GM21528 (cell line): ENCODE results near the gene GRIA3.
"Not testable (repeated sequence)": the region's sequence is repeated elsewhere in the genome, so short reads cannot be mapped to it uniquely, and the experiment has no call there.

Experiments
- ATAC-seq: cut with Tn5 transposase; IDR thresholded peaks from one replicate; pipeline ENCODE4 v1.9.1; 2021; ENCODE audit warnings: mild to moderate bottlenecking, moderate library complexity; ENCODE audit not compliant: unreplicated experiment, low FRiP score

GRIA3 gene

DNA sequence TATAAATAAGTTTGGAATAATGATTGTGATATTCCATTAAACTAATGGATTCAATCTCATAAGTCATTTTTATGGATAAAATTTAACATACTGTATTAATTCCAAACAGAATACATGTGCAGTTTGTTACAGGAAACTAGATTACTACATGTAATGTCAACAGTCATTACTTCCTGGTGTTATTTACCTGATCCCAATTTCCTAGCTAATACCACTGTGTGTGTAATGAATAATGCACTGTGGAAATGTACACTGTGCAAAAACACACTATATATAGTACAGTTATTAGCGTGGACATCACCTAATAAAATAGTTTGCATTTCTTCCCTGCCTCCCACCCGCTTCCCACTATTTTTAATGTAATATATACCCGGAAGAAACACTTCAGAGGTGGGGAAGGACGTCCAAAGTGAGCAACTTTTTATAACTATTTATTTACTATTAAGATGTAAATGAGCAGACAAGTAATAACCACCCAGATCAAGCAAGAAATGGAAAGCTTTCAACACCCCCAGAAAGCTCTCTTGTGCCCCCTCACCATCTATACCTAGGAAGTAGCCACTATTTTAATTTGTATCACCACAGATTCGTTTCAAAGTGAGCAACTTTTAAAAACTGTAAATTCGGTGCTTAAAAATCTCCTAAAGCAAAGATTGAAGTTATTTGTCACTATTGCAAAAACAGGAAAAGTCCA lies 329.7 kb downstream of the GRIA3 start:
- no peak for ATAC-seq

DNA sequence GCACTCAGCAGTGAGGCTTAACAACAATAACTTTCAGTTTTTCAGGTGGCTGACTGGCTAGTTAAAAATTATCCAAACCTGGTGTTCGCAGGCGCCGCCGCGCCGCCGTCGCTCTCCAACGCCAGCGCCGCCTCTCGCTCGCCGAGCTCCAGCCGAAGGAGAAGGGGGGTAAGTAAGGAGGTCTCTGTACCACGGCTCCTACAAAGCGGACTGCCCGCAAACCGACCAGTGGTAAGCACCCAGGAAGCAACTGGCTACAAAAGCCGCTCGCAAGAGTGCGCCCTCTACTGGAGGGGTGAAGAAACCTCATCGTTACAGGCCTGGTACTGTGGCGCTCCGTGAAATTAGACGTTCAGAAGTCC lies 330.2 kb downstream of the GRIA3 start:
- ATAC-seq: not testable (repeated sequence)

DNA sequence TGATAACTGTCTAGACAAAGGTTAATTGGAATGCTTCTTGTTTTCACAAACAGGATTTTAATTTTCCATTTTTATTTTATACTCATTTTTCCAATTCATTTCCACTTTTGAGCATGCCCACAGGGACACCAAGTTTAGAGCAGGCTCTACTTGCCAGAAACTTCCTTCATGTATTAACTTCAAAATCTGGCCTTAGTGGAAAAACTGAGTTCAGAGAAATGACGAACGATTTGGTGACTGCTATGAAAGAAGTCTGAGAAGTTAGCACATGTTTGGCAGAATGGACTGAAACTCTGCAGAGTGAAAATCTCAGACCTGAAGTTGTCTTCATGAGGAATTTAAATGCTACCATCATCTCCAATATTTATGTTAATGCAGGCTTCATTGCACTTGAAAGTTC lies 334.7 kb downstream of the GRIA3 start:
- ATAC-seq: no peak

DNA sequence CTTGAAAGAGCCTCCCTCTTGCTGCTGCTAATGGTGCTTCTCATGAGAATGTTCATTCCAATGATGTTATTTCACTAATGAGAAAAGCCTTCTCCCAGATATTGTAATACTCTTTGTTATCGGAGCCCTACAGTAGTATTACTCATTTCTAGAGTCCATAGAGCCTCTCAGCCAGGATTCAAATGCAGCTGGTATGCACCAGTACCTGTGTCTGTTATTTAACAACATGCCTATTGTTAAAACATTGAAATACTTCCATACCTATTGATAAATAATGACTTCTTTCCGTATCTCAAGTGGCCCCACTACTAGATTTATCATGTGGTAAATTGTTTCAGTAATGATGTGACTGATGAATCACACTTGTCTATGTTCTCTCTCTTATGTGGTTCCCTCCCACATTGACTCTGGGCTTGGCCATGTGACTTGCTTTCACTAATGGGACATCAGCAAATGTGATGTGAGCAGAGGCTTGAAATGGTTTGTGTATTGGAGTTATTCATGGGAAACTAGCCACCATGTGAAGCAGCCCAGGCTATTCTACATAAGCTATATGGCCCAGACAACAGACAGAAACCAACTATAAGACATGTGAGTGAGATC lies 341.1 kb downstream of the GRIA3 start:
- no peak for ATAC-seq

DNA sequence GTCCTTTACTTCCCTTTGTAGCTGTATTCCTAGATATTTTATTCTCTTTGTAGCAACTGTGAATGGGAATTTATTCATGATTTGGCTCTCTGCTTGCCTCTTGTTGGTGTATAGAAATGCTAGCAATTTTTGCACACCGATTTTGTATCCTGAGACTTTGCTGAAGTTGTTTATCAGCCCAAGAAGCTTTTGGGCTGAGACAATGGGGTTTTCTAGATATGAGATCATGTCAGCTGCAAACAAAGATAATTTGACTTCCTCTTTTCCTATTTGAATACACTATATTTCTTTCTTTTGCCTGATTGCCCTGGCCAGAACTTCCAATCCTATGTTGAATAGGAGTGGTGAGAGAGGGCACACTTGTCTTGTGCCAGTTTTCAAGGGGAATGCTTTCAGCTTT lies 346.6 kb downstream of the GRIA3 start:
- ATAC-seq: not testable (repeated sequence)
